Heart left ventricle (tissue), 16 donors: ENCODE data around the gene CCR9. TPM values are rescaled to one million over a fixed set of nuclear protein-coding genes. Genes with fewer than 3 reads are reported as not detected.
A peak's percentile ranks its signal among the peaks of the same experiment; 100 is the strongest.

Experiments used
- ATAC-seq, 4 donors: fragments of 200-7000 bp; cut with Tn5 transposase; one replicate each; pipeline ENCODE4 v1.9.1; 2020 to 2022; ENCODE audit warnings: moderate library complexity in 4 of 4, mild to moderate bottlenecking in 3 of 4, moderate number of reproducible peaks in 1 of 4
- DNase-seq, 5 donors: peaks; one replicate each; pipeline ENCODE4 v3.0.0-alpha.2; 2020
- H3K27ac ChIP-seq, 12 donors: fragments of 200-600 bp; sonication (generic) in 4 of 12; one replicate each; pipeline versions ENCODE4 v1.5.0 to v1.8.0; 2016 to 2022; ENCODE audit warnings: mild to moderate bottlenecking in 2 of 12
- H3K27me3 ChIP-seq, 9 donors: fragments of 200-600 bp; sonication (generic) in 2 of 9; one replicate each; pipeline versions ENCODE4 v1.5.1 to v1.8.0; 2016 to 2022; ENCODE audit warnings: mild to moderate bottlenecking in 3 of 9
- H3K36me3 ChIP-seq, 9 donors: fragments of 200-600 bp; sonication (generic) in 2 of 9; one replicate each; pipeline versions ENCODE4 v1.5.0 to v1.8.0; 2018 to 2022; ENCODE audit warnings: mild to moderate bottlenecking in 2 of 9
- H3K4me1 ChIP-seq, 12 donors: fragments of 200-600 bp; sonication (generic) in 4 of 12; one replicate each; pipeline versions ENCODE4 v1.5.0 to v1.8.0; 2016 to 2022; ENCODE audit warnings: mild to moderate bottlenecking in 3 of 12
- H3K4me3 ChIP-seq, 12 donors: fragments of 200-600 bp; sonication (generic) in 4 of 12; one replicate each; pipeline versions ENCODE4 v1.5.0 to v1.8.0; 2017 to 2022; ENCODE audit warnings: mild to moderate bottlenecking in 9 of 12, moderate library complexity in 4 of 12
- H3K9me3 ChIP-seq, 12 donors: fragments of 200-600 bp; sonication (generic) in 4 of 12; one replicate each; pipeline versions ENCODE4 v1.5.0 to v1.8.0; 2016 to 2022; ENCODE audit warnings: mild to moderate bottlenecking in 1 of 12
- CTCF ChIP-seq, 12 donors: fragments of 200-600 bp; sonication (generic) in 4 of 12; IDR thresholded peaks; one replicate each; pipeline versions ENCODE4 v1.5.0 to v1.8.0; 2018 to 2022; ENCODE audit warnings: antibody characterized with exemption in 12 of 12, mild to moderate bottlenecking in 5 of 12
- POLR2A ChIP-seq, 2 donors: fragments of 450-650 bp; IDR thresholded peaks; one replicate each; pipeline ENCODE4 v1.6.1; 2017; ENCODE audit warnings: antibody characterized with exemption in 2 of 2, mild to moderate bottlenecking in 2 of 2, moderate library complexity in 2 of 2
- WGBS, 4 donors: extraction: QIAGEN DNeasy Blood & Tissue Kit in 2 of 4; methylation state at CpG; one replicate each; pipeline versions ENCODE4 v1.1.5 to v1.1.7; 2013 to 2018; 5-methylcytosine and 5-hydroxymethylcytosine counted together
- intact Hi-C, 10 donors: fragments of 100-400 bp; cut with DNase I; formaldehyde crosslinking; loops; one replicate each; pipeline versions ENCODE4 v1.11.1 to v1.14.2; 2022
- polyA plus RNA-seq, 2 donors: library from polyadenylated mRNA; stranded (reverse); fragments of 200-250 nt; gene quantifications; one replicate each; pipeline ENCODE4 v1.2.3, GENCODE V29; 2013
- total RNA-seq, 9 donors: library from RNA; depleted of rRNA in 2 of 9; stranded (reverse); fragments of >200 nt in 2 of 9; fragmentation: NEBNext Ultra II Directional in 3 of 9; extraction: Animal tissue kit (Norgen Biotek cat#: 25700) in 3 of 9; gene quantifications; one replicate each; pipeline versions ENCODE4 v1.1.0 to v1.2.4, GENCODE V29; 2016 to 2023
- donor health status: ischemic (EF 13 %, LVEDD 7.1; RV severe dilation, severe dysfunction).
- donor health status: healthy with polysubstance abuse.
- donor health status: DM: no; HTN: yes; CAD: no.
- donor health status: DM: no; HTN: no; CAD: no.
- donor health status: ischemic (EF 25% LVEDD 6.9; RV normal size, moderate dysfunction).
- donor health status: ischemic (EF 25% LVEDD 5.7; RV mildly dilated, moderate dysfunction).
- donor health status: healthy.
- donor health status: DM: yes; HTN: yes; CAD: no.
- donor health status: ischemic (EF 35%, LVEDD 5.7; RV mildly dilated, moderate dysfunction).
- donor health status: nonischemic (EF 11% LVEDD 7.7; RV severe dilation, severe dysfunction).
- donor health status: DM: yes; HTN: yes; CAD: no.
- donor health status: PGD.
- donor health status: ischemic (EF 29% LVEDD 5.4; RV normal size, mild dysfunction).
- donor health status: nonischemic (EF 23%, LVEDD 6.1; RV moderate dilation, normal function).

The CCR9 gene
- total and polyA plus RNA-seq, 11 donors = 0.03 TPM; not detected in 10

- peaks cover 0 to 60% (median 35%) of the 10 kb centered on the region in 9 donors for H3K36me3 ChIP-seq
- 29 to 50% (median 40%) methylated on average over 4 to 6 of the region's 6 CpGs for WGBS, 4 donors
- ATAC-seq = no peak
These were observed 55.9 kb downstream of the CCR9 start for GRCh38 chr3:45942051-45942825.

GRCh38 chr3:45943207-45943846, 57.0 kb downstream of the CCR9 start, which contains the start of gene CXCR6:
TSS of gene CXCR6 (plus strand) at chr3:45943464. CDS start at chr3:45946482, 3,018 bp downstream.
- intact Hi-C loops = loop anchor here in 1 of 10 donors (10.0 kb wide), 1 partner anchor 431 kb away; the partner anchor contains the start of gene CCR5
- no peak for DNase-seq

More at GRCh38 chr3:45942051-45942825, 55.9 kb downstream of the CCR9 start:
- no peak overlapping the region for H3K27ac ChIP-seq
- intact Hi-C loops = loop anchor here in 1 of 10 donors (10.0 kb wide), 1 partner anchor 433 kb away; the partner anchor contains the start of gene CCR5
- H3K9me3 ChIP-seq = no peaks in the 10 kb centered on the region
- no peak for TF ChIP-seq CTCF (IDR thresholded peaks at IDR 0.05)
- TF ChIP-seq POLR2A (IDR thresholded peaks at IDR 0.05) = no peak
- H3K4me3 ChIP-seq = no peak overlapping the region
- peak in 1 of 5 donors; percentile 33 for DNase-seq
- peaks cover 0 to 30% (median 8%) of the 10 kb centered on the region in 12 donors for H3K4me1 ChIP-seq
- no peaks in the 10 kb centered on the region for H3K27me3 ChIP-seq

DNA sequence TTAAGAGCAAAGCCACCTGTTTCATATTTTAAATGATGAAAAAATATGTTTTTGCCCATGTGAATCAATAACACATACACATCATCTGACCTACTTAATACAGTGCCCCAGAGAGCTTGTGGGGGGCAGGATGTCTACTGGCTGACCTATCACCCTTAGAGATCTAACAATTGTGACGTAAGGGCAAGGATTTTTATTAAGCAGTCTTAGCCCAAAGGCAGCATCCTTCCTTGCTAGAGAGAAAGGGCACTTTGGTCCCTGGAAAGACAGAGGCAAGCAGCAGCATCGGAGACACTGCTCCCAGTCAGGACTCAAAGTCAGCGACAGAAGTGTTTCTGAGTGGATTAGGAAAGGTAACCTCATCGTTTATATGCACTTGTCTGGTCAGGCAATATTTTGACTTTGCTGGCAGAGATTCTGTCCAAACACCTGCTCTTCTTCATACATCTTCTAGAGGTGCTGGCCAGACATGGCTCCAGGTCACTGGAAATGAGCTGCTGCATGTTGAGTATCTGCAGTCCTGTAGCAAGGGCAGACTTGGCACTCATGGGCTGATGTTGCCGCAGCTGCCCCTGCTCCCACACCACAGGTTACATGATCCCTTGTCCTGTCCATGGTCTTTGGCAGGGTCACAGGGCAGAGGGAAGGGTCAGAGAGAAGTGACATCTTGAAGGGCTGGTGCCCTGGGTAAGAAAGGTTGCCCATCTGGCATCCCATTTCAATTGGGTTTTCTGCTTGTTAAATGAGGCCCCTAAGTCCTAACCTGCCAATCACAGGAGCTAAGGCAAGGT, 58.7 kb downstream of the CCR9 start:
- peaks cover 0 to 72% (median 55%) of the 10 kb centered on the region in 9 donors for H3K36me3 ChIP-seq
- ATAC-seq = no peak

More at GRCh38 chr3:45943207-45943846, 57.0 kb downstream of the CCR9 start, which contains the start of gene CXCR6:
- Histone ChIP-seq H3K4me1 (peaks cover 0 to 30% (median 8%) of the 10 kb centered on the region in 12 donors), H3K27ac (peak within 1 kb of the TSS in 1 of 12 donors; percentile 56), H3K36me3 (peaks cover 0 to 60% (median 38%) of the 10 kb centered on the region in 9 donors), H3K4me3 (peak within 1 kb of the TSS in 1 of 12 donors; percentile 15), H3K9me3 (no peaks in the 10 kb centered on the region), H3K27me3 (no peaks in the 10 kb centered on the region)
- TF ChIP-seq CTCF (IDR thresholded peaks at IDR 0.05) (no peak), POLR2A (IDR thresholded peaks at IDR 0.05) (no peak)
- no peak for ATAC-seq
- WGBS, 4 donors = 92 to 98% (median 95%) methylated on average over 8 of the region's 8 CpGs

More for the DNA sequence above, 58.7 kb downstream of the CCR9 start:
- peaks cover 0 to 22% (median 5%) of the 10 kb centered on the region in 12 donors for H3K4me1 ChIP-seq
- intact Hi-C loops = loop anchor here in 1 of 10 donors (10.0 kb wide), 1 partner anchor 430 kb away; the partner anchor contains the start of gene CCR5
- H3K27me3 ChIP-seq = no peaks in the 10 kb centered on the region
- no peaks in the 10 kb centered on the region for H3K9me3 ChIP-seq
- WGBS, 4 donors = 89 to 97% (median 94%) methylated on average over 5 of the region's 5 CpGs
- peak in 1 of 5 donors; percentile 28 for DNase-seq
- H3K4me3 ChIP-seq = peak overlapping the region in 1 of 12 donors; percentile 15
- TF ChIP-seq POLR2A (IDR thresholded peaks at IDR 0.05) = no peak
- TF ChIP-seq CTCF (IDR thresholded peaks at IDR 0.05) = no peak
- peak overlapping the region in 1 of 12 donors; percentile 46 for H3K27ac ChIP-seq
